Spleen (tissue), 7 donors: ENCODE measurements around the gene NARS2.

Experiments used
- CTCF ChIP-seq, 11 experiments: fragments of 200-600 bp in 7 of 11; fragments of 450-650 bp in 4 of 11; sonication (generic) in 4 of 11; IDR thresholded peaks in 8 of 11; conservative IDR thresholded peaks in 3 of 11; 1 replicate in 7 of 11; 2 replicates in 4 of 11; pipeline versions ENCODE4 v1.4.0 to v1.8.0; 2016 to 2021; ENCODE audit warnings: antibody characterized with exemption in 11 of 11, inconsistent platforms in 4 of 11, mild to moderate bottlenecking in 1 of 11
- POLR2A ChIP-seq, 3 donors: fragments of 450-650 bp; IDR thresholded peaks; one replicate each; pipeline ENCODE4 v1.5.1; 2017; ENCODE audit warnings: antibody characterized with exemption in 3 of 3, mild to moderate bottlenecking in 1 of 3
- donor health status: DM: no; HTN: no; CAD: no; lungs with moderate emphysema.
- donor health status: DM: no; HTN: no; CAD: no.
- donor health status: DM: no; HTN: no; CAD: no.

GRCh38 chr11:78418584-78419211 lies 156.0 kb downstream of the NARS2 start:
- peak in 1 of 11 experiments; percentile 9 for TF ChIP-seq CTCF (IDR thresholded peaks at IDR 0.05 in 8 of 11, conservative IDR thresholded peaks at IDR 0.05 in 3 of 11)
- no peak for TF ChIP-seq POLR2A (IDR thresholded peaks at IDR 0.05)
